ENCODE results near the gene TXLNA. TPM values are rescaled to one million over a fixed set of nuclear protein-coding genes. Genes with fewer than 3 reads are reported as not detected.
A peak's percentile ranks its signal among the peaks of the same experiment; 100 is the strongest.
"Not testable (repeated sequence)": the region's sequence is repeated elsewhere in the genome, so short reads cannot be mapped to it uniquely, and the experiment has no call there.

The TXLNA gene
- total and polyA plus RNA-seq, 9 donors, result 23.9 to 71.9 (median 47.8) TPM

GRCh38 chr1:32142446-32143301 is 36.8 kb upstream of the TXLNA start:
- Histone ChIP-seq H3K27me3 (no peaks in the 10 kb centered on the region), H3K4me3 (no peak overlapping the region), H3K4me1 (ENCODE audit: insufficient read depth) (peaks cover 2% of the 10 kb centered on the region), H3K27ac (no peak overlapping the region), H3K9me3 (no peaks in the 10 kb centered on the region), H3K36me3 (no peaks in the 10 kb centered on the region)
- DNase-seq, result peak in 2 of 5 donors; percentile 19 to 49
- WGBS, 3 donors, result 16 to 25% (median 19%) methylated on average over 6 of the region's 6 CpGs
- intact Hi-C loops (cut with DNase I), result no loop called here
- TF ChIP-seq CTCF (IDR thresholded peaks at IDR 0.05) (no peak), EP300 (IDR thresholded peaks at IDR 0.05) (no peak), POLR2A (IDR thresholded peaks at IDR 0.05) (no peak)

- H3K27me3 ChIP-seq; H3K4me3 ChIP-seq; H3K4me1 ChIP-seq (ENCODE audit: insufficient read depth); H3K27ac ChIP-seq; DNase-seq; H3K9me3 ChIP-seq; H3K36me3 ChIP-seq; intact Hi-C loops (cut with DNase I): not testable (repeated sequence)
- WGBS, 3 donors, result 66 to 74% (median 74%) methylated on average over 4 of the region's 4 CpGs
Observed at GRCh38 chr1:32143302-32143695, 36.2 kb upstream of the TXLNA start.

- 92 to 98% (median 96%) methylated on average over 3 of the region's 3 CpGs for WGBS, 3 donors
- H3K36me3 ChIP-seq, result no peaks in the 10 kb centered on the region
- intact Hi-C loops (cut with DNase I), result no loop called here
- no peaks in the 10 kb centered on the region for H3K27me3 ChIP-seq
- H3K27ac ChIP-seq, result no peak overlapping the region
- DNase-seq, result no peak
- no peak overlapping the region for H3K4me3 ChIP-seq
- TF ChIP-seq CTCF (IDR thresholded peaks at IDR 0.05) (no peak), EP300 (IDR thresholded peaks at IDR 0.05) (no peak), POLR2A (IDR thresholded peaks at IDR 0.05) (no peak)
- no peaks in the 10 kb centered on the region for H3K9me3 ChIP-seq
- H3K4me1 ChIP-seq (ENCODE audit: insufficient read depth), result peaks cover 2% of the 10 kb centered on the region
Observed at GRCh38 chr1:32144033-32144432, 35.4 kb upstream of the TXLNA start.

GRCh38 chr1:32147799-32148198 is 31.7 kb upstream of the TXLNA start:
- 97 to 100% (median 97%) methylated on average over 5 of the region's 5 CpGs for WGBS, 3 donors
- H3K4me1 ChIP-seq (ENCODE audit: insufficient read depth); H3K27ac ChIP-seq; H3K9me3 ChIP-seq; intact Hi-C loops (cut with DNase I); DNase-seq; H3K36me3 ChIP-seq; H3K4me3 ChIP-seq; H3K27me3 ChIP-seq: not testable (repeated sequence)

- no peak overlapping the region for H3K4me3 ChIP-seq
- 61 to 74% (median 62%) methylated on average over 9 of the region's 9 CpGs for WGBS, 3 donors
- H3K27me3 ChIP-seq, result no peaks in the 10 kb centered on the region
- no peaks in the 10 kb centered on the region for H3K36me3 ChIP-seq
- TF ChIP-seq EP300 (IDR thresholded peaks at IDR 0.05), result no peak
- intact Hi-C loops (cut with DNase I), result no loop called here
- H3K27ac ChIP-seq, result no peak overlapping the region
- DNase-seq, result no peak
- no peaks in the 10 kb centered on the region for H3K9me3 ChIP-seq
- H3K4me1 ChIP-seq (ENCODE audit: insufficient read depth), result peaks cover 2% of the 10 kb centered on the region
Observed at GRCh38 chr1:32150847-32151246, 28.6 kb upstream of the TXLNA start.

- H3K27ac ChIP-seq, result no peak overlapping the region
- H3K36me3 ChIP-seq, result no peaks in the 10 kb centered on the region
- H3K27me3 ChIP-seq, result no peaks in the 10 kb centered on the region
- peaks cover 2% of the 10 kb centered on the region for H3K4me1 ChIP-seq (ENCODE audit: insufficient read depth)
- intact Hi-C loops (cut with DNase I), result no loop called here
- DNase-seq, result no peak
- H3K9me3 ChIP-seq, result no peaks in the 10 kb centered on the region
- WGBS, 3 donors, result 34 to 56% (median 53%) methylated on average over 5 of the region's 5 CpGs
- TF ChIP-seq CTCF (IDR thresholded peaks at IDR 0.05) (no peak), EP300 (IDR thresholded peaks at IDR 0.05) (no peak), POLR2A (IDR thresholded peaks at IDR 0.05) (no peak)
- no peak overlapping the region for H3K4me3 ChIP-seq
Observed at GRCh38 chr1:32151319-32151787, 28.1 kb upstream of the TXLNA start.

Data from ovary (tissue), 9 donors.